Stomach (tissue), 9 donors: ENCODE data around the gene RAPGEF1. TPM values are rescaled to one million over a fixed set of nuclear protein-coding genes. Genes with fewer than 3 reads are reported as not detected.

ENCODE experiments used
- DNase-seq, 2 donors: peaks; one replicate each; pipeline versions ENCODE4 v3.0.0 to v3.0.0-alpha.2; 2013 to 2019
- H3K27ac ChIP-seq, 5 donors: fragments of 200-600 bp in 4 of 5; sonication (generic) in 4 of 5; one replicate each; pipeline ENCODE4 v1.5.1; 2013 to 2019; ENCODE audit warnings: mild to moderate bottlenecking in 1 of 5, moderate library complexity in 1 of 5
- H3K27me3 ChIP-seq, 3 donors: fragments of 200-600 bp; sonication (generic); one replicate each; pipeline ENCODE4 v1.5.1; 2017 to 2019; ENCODE audit warnings: mixed run types in 1 of 3
- H3K36me3 ChIP-seq, 4 donors: fragments of 200-600 bp; sonication (generic); 1 replicate in 3 of 4; 2 replicates in 1 of 4; pipeline ENCODE4 v1.5.1; 2016 to 2019
- H3K4me1 ChIP-seq, 4 donors: fragments of 200-600 bp; sonication (generic); one replicate each; pipeline ENCODE4 v1.5.1; 2016 to 2019
- H3K4me3 ChIP-seq, 4 donors: fragments of 200-600 bp; sonication (generic) in 3 of 4; one replicate each; pipeline ENCODE4 v1.5.1; 2016 to 2019; ENCODE audit warnings: mild to moderate bottlenecking in 1 of 4
- H3K9me3 ChIP-seq, 4 donors: fragments of 200-600 bp; sonication (generic); one replicate each; pipeline ENCODE4 v1.5.1; 2016 to 2019
- EP300 ChIP-seq: sonication (generic); formaldehyde crosslinking; IDR thresholded peaks from one replicate; pipeline ENCODE4 v1.6.1; 2017; ENCODE audit warnings: antibody characterized with exemption
- POLR2A ChIP-seq, 4 donors: fragments of 450-650 bp; IDR thresholded peaks; one replicate each; pipeline ENCODE4 v1.6.1; 2016; ENCODE audit warnings: antibody characterized with exemption in 4 of 4, control low read depth in 2 of 4, mild to moderate bottlenecking in 1 of 4, moderate library complexity in 1 of 4
- POLR2AphosphoS5 ChIP-seq, 3 donors: sonication (generic); formaldehyde crosslinking; IDR thresholded peaks; one replicate each; pipeline ENCODE4 v1.6.1; 2016; ENCODE audit warnings: antibody characterized with exemption in 3 of 3
- WGBS, 5 donors: extraction: QIAGEN DNeasy Blood & Tissue Kit in 3 of 5; methylation state at CpG; one replicate each; pipeline versions ENCODE4 v1.1.5 to v1.1.7; 2013 to 2018; 5-methylcytosine and 5-hydroxymethylcytosine counted together
- intact Hi-C: fragments of 100-400 bp; cut with DNase I; formaldehyde crosslinking; loops from one replicate; pipeline ENCODE4 v1.15.1; 2023; ENCODE audit warnings: low total_unique reads
- polyA plus RNA-seq, 3 donors: library from polyadenylated mRNA; stranded (reverse); fragments of 200-250 nt; gene quantifications; one replicate each; pipeline ENCODE4 v1.2.3, GENCODE V29; 2013
- total RNA-seq, 5 donors: library from RNA; depleted of rRNA; stranded (reverse); fragments of >200 nt; gene quantifications; one replicate each; pipeline versions ENCODE4 v1.1.0 to v1.2.3, GENCODE V29; 2014 to 2016
- TF ChIP-seq, protein P1 (sequence below), 7 experiments: fragments of 450-650 bp in 4 of 7; fragments of 200-600 bp in 3 of 7; sonication (generic) in 3 of 7; IDR thresholded peaks; one replicate each; pipeline ENCODE4 v1.5.1; 2016 to 2019; ENCODE audit warnings: antibody characterized with exemption in 7 of 7, control low read depth in 2 of 7, mild to moderate bottlenecking in 1 of 7
- donor health status: healthy with polysubstance abuse.
- donor health status: Bipolar disorder and iron deficiency.
- donor health status: healthy.

Gene RAPGEF1
- total and polyA plus RNA-seq, 8 donors = 8.4 to 84.6 (median 45.1) TPM

DNA sequence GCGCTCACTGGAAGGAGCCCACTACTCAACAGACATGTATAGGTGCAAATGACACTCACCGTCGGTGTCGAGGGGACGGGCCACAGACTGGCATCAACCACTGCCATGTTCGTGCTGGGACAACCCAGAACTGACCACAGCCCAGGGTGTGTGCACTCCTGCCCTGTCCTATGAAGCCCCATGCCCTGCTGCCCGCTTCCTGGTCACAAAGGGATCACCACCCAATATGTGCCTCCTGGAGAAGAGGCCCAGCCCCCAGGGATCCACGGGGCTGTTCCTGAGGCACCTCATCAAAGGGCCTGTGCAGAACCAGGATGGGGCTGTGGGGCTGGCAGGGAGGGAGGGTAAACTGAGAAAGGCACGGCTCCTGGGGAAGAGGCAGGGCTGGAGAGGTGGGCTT, 151.5 kb downstream of the RAPGEF1 start:
- intact Hi-C loops = no loop called here
- no peak overlapping the region for H3K4me3 ChIP-seq
- no peaks in the 10 kb centered on the region for H3K9me3 ChIP-seq
- no peak for DNase-seq
- peaks cover 39 to 85% (median 78%) of the 10 kb centered on the region in 4 donors for H3K36me3 ChIP-seq
- H3K27ac ChIP-seq = no peak overlapping the region
- peaks cover 0 to 32% (median 3%) of the 10 kb centered on the region in 4 donors for H3K4me1 ChIP-seq
- TF ChIP-seq, protein P1, sequence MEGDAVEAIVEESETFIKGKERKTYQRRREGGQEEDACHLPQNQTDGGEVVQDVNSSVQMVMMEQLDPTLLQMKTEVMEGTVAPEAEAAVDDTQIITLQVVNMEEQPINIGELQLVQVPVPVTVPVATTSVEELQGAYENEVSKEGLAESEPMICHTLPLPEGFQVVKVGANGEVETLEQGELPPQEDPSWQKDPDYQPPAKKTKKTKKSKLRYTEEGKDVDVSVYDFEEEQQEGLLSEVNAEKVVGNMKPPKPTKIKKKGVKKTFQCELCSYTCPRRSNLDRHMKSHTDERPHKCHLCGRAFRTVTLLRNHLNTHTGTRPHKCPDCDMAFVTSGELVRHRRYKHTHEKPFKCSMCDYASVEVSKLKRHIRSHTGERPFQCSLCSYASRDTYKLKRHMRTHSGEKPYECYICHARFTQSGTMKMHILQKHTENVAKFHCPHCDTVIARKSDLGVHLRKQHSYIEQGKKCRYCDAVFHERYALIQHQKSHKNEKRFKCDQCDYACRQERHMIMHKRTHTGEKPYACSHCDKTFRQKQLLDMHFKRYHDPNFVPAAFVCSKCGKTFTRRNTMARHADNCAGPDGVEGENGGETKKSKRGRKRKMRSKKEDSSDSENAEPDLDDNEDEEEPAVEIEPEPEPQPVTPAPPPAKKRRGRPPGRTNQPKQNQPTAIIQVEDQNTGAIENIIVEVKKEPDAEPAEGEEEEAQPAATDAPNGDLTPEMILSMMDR (IDR thresholded peaks at IDR 0.05) = no peak
- TF ChIP-seq EP300 (no peak), POLR2AphosphoS5 (IDR thresholded peaks at IDR 0.05) (no peak), POLR2A (IDR thresholded peaks at IDR 0.05) (no peak)
- 94 to 98% (median 96%) methylated on average over 5 to 9 of the region's 9 CpGs for WGBS, 5 donors
- H3K27me3 ChIP-seq = no peaks in the 10 kb centered on the region

- Histone ChIP-seq H3K4me1 (peaks cover 0 to 32% (median 3%) of the 10 kb centered on the region in 4 donors), H3K9me3 (no peaks in the 10 kb centered on the region), H3K36me3 (peaks cover 42 to 85% (median 78%) of the 10 kb centered on the region in 4 donors), H3K27ac (no peak overlapping the region), H3K4me3 (no peak overlapping the region), H3K27me3 (no peaks in the 10 kb centered on the region)
- no peak for DNase-seq
- intact Hi-C loops = no loop called here
- WGBS, 5 donors = 85 to 92% (median 89%) methylated on average over 9 to 14 of the region's 14 CpGs
- TF ChIP-seq EP300 (no peak), POLR2A (IDR thresholded peaks at IDR 0.05) (no peak), POLR2AphosphoS5 (IDR thresholded peaks at IDR 0.05) (no peak)
- TF ChIP-seq, protein P1 (IDR thresholded peaks at IDR 0.05) = no peak
Observed at GRCh38 chr9:131587906-131588305, 152.0 kb downstream of the RAPGEF1 start.

GRCh38 chr9:131587331-131587730, 152.5 kb downstream of the RAPGEF1 start:
- no peak for DNase-seq
- no peak for TF ChIP-seq POLR2A (IDR thresholded peaks at IDR 0.05)
- TF ChIP-seq, protein P1 (IDR thresholded peaks at IDR 0.05) = no peak
- TF ChIP-seq EP300 = no peak
- TF ChIP-seq POLR2AphosphoS5 (IDR thresholded peaks at IDR 0.05) = no peak
- Histone ChIP-seq H3K4me3 (no peak overlapping the region), H3K27ac (no peak overlapping the region), H3K4me1 (peaks cover 0 to 32% (median 3%) of the 10 kb centered on the region in 4 donors), H3K36me3 (peaks cover 48 to 86% (median 81%) of the 10 kb centered on the region in 4 donors), H3K9me3 (no peaks in the 10 kb centered on the region), H3K27me3 (no peaks in the 10 kb centered on the region)
- 84 to 90% (median 86%) methylated on average over 8 to 9 of the region's 9 CpGs for WGBS, 5 donors
- intact Hi-C loops = no loop called here

GRCh38 chr9:131585375-131585774, 154.5 kb downstream of the RAPGEF1 start:
- H3K36me3 ChIP-seq = peaks cover 59 to 89% (median 88%) of the 10 kb centered on the region in 4 donors
- intact Hi-C loops = no loop called here
- peak overlapping the region in 2 of 5 donors; percentile 0 to 46 for H3K27ac ChIP-seq
- peak in 1 of 2 donors; percentile 50 for DNase-seq
- H3K9me3 ChIP-seq = no peaks in the 10 kb centered on the region
- H3K4me3 ChIP-seq = no peak overlapping the region
- no peaks in the 10 kb centered on the region for H3K27me3 ChIP-seq
- WGBS, 5 donors = 66 to 76% (median 71%) methylated on average over 7 to 8 of the region's 8 CpGs
- TF ChIP-seq EP300 = no peak
- no peak for TF ChIP-seq POLR2AphosphoS5 (IDR thresholded peaks at IDR 0.05)
- TF ChIP-seq, protein P1 (IDR thresholded peaks at IDR 0.05) = no peak
- no peak for TF ChIP-seq POLR2A (IDR thresholded peaks at IDR 0.05)
- H3K4me1 ChIP-seq = peaks cover 0 to 16% (median 0%) of the 10 kb centered on the region in 4 donors
